ENCODE measurements around the gene COX11. TPM values are rescaled to one million over a fixed set of nuclear protein-coding genes. Genes with fewer than 3 reads are reported as not detected.

Gene COX11
- total and polyA plus RNA-seq, 2 experiments from 2014 or later: 38.9 to 46.8 TPM

- Histone ChIP-seq H3K27ac (no peak overlapping the region), H3K4me2 (ENCODE audit: unreplicated experiment) (no peak overlapping the region), H3K9ac (no peak overlapping the region), H3K27me3 (replicated peaks; ENCODE audit: insufficient read depth) (no peaks in the 10 kb centered on the region), H3K36me3 (ENCODE audit: low read depth) (no peaks in the 10 kb centered on the region), H2AFZ (no peak overlapping the region), H3K4me1 (ENCODE audit: insufficient read depth) (peaks cover 9% of the 10 kb centered on the region), H4K20me1 (ENCODE audit: insufficient read depth) (no peaks in the 10 kb centered on the region), H3K9me2 (ENCODE audit: insufficient read depth) (no peaks in the 10 kb centered on the region), H3K79me2 (ENCODE audit: insufficient read depth) (peaks cover 51% of the 10 kb centered on the region), H3K9me3 (ENCODE audit: low read depth) (no peaks in the 10 kb centered on the region), H3F3A (ENCODE audit: insufficient read depth) (0 out of 2 replicates have a peak, but pooled peaks cover 7% of the 10 kb centered on the region), H3K4me3 (no peak overlapping the region)
- 93 to 95% methylated on average over 3 of the region's 3 CpGs for WGBS, 2 experiments (ENCODE audit: low coverage in 1 of 2, low lambda C conversion rate in 2 of 2, missing lambda C conversion rate in 2 of 2)
- no peak for TF ChIP-seq EZH2phosphoT487 (IDR thresholded peaks at IDR 0.05; ENCODE audit: insufficient read depth, low read depth)
- no peak for TF ChIP-seq EZH2 (IDR thresholded peaks at IDR 0.05; ENCODE audit: insufficient read depth, poor library complexity, severe bottlenecking)
- in situ Hi-C loops (cut with MboI): no loop called here
- DNase-seq: no peak
Measured at GRCh38 chr17:54972406-54973138, 4.1 kb upstream of the COX11 start.

- H3K9ac ChIP-seq: no peak overlapping the region
- in situ Hi-C loops (cut with MboI): no loop called here
- H4K20me1 ChIP-seq (ENCODE audit: insufficient read depth): no peaks in the 10 kb centered on the region
- no peak for DNase-seq
- H3K27ac ChIP-seq: no peak overlapping the region
- no peaks in the 10 kb centered on the region for H3K27me3 ChIP-seq (replicated peaks; ENCODE audit: insufficient read depth)
- H3K9me3 ChIP-seq (ENCODE audit: low read depth): no peaks in the 10 kb centered on the region
- peaks cover 13% of the 10 kb centered on the region for H3K4me1 ChIP-seq (ENCODE audit: insufficient read depth)
- TF ChIP-seq EZH2 (IDR thresholded peaks at IDR 0.05; ENCODE audit: insufficient read depth, poor library complexity, severe bottlenecking) (no peak), EZH2phosphoT487 (IDR thresholded peaks at IDR 0.05; ENCODE audit: insufficient read depth, low read depth) (no peak)
- WGBS, 2 experiments (ENCODE audit: low coverage in 1 of 2, low lambda C conversion rate in 2 of 2, missing lambda C conversion rate in 2 of 2): 93% methylated on average over 3 of the region's 3 CpGs
- H2AFZ ChIP-seq: no peak overlapping the region
- H3F3A ChIP-seq (ENCODE audit: insufficient read depth): 0 out of 2 replicates have a peak, but pooled peaks cover 7% of the 10 kb centered on the region
- H3K4me3 ChIP-seq: no peak overlapping the region
- H3K4me2 ChIP-seq (ENCODE audit: unreplicated experiment): no peak overlapping the region
- H3K79me2 ChIP-seq (ENCODE audit: insufficient read depth): peaks cover 57% of the 10 kb centered on the region
- no peaks in the 10 kb centered on the region for H3K9me2 ChIP-seq (ENCODE audit: insufficient read depth)
- no peaks in the 10 kb centered on the region for H3K36me3 ChIP-seq (ENCODE audit: low read depth)
Measured at GRCh38 chr17:54971901-54972300, 3.4 kb upstream of the COX11 start.

- DNase-seq: no peak
- Histone ChIP-seq H3K4me1 (ENCODE audit: insufficient read depth) (peaks cover 13% of the 10 kb centered on the region), H3K4me3 (no peak overlapping the region), H3K27me3 (replicated peaks; ENCODE audit: insufficient read depth) (no peaks in the 10 kb centered on the region), H3K79me2 (ENCODE audit: insufficient read depth) (peaks cover 65% of the 10 kb centered on the region), H3K4me2 (ENCODE audit: unreplicated experiment) (no peak overlapping the region), H4K20me1 (ENCODE audit: insufficient read depth) (no peaks in the 10 kb centered on the region), H3K9me3 (ENCODE audit: low read depth) (no peaks in the 10 kb centered on the region), H2AFZ (no peak overlapping the region), H3K9ac (no peak overlapping the region), H3F3A (ENCODE audit: insufficient read depth) (0 out of 2 replicates have a peak, but pooled peaks cover 7% of the 10 kb centered on the region), H3K9me2 (ENCODE audit: insufficient read depth) (no peaks in the 10 kb centered on the region), H3K36me3 (ENCODE audit: low read depth) (no peaks in the 10 kb centered on the region), H3K27ac (no peak overlapping the region)
- TF ChIP-seq EZH2 (IDR thresholded peaks at IDR 0.05; ENCODE audit: insufficient read depth, poor library complexity, severe bottlenecking): no peak
- TF ChIP-seq EZH2phosphoT487 (IDR thresholded peaks at IDR 0.05; ENCODE audit: insufficient read depth, low read depth): no peak
- in situ Hi-C loops (cut with MboI): no loop called here
Measured at GRCh38 chr17:54971147-54971546, 2.7 kb upstream of the COX11 start.

- H3K27ac ChIP-seq: peak overlapping the region; percentile 82
- H3K4me2 ChIP-seq (ENCODE audit: unreplicated experiment): peak overlapping the region; percentile 93
- H3K4me1 ChIP-seq (ENCODE audit: insufficient read depth): peaks cover 13% of the 10 kb centered on the region
- H3F3A ChIP-seq (ENCODE audit: insufficient read depth): 0 out of 2 replicates have a peak, but pooled peaks cover 7% of the 10 kb centered on the region
- H3K79me2 ChIP-seq (ENCODE audit: insufficient read depth): peaks cover 75% of the 10 kb centered on the region
- H3K4me3 ChIP-seq: peak overlapping the region; percentile 96
- TF ChIP-seq EZH2 (IDR thresholded peaks at IDR 0.05; ENCODE audit: insufficient read depth, poor library complexity, severe bottlenecking): no peak
- no peaks in the 10 kb centered on the region for H3K36me3 ChIP-seq (ENCODE audit: low read depth)
- in situ Hi-C loops (cut with MboI): no loop called here
- no peak for DNase-seq
- no peaks in the 10 kb centered on the region for H3K9me2 ChIP-seq (ENCODE audit: insufficient read depth)
- H2AFZ ChIP-seq: peak overlapping the region; percentile 99
- WGBS, 2 experiments (ENCODE audit: low coverage in 1 of 2, low lambda C conversion rate in 2 of 2, missing lambda C conversion rate in 2 of 2): 70 to 73% methylated on average over 7 of the region's 7 CpGs
- no peaks in the 10 kb centered on the region for H3K27me3 ChIP-seq (replicated peaks; ENCODE audit: insufficient read depth)
- H3K9me3 ChIP-seq (ENCODE audit: low read depth): no peaks in the 10 kb centered on the region
- H4K20me1 ChIP-seq (ENCODE audit: insufficient read depth): no peaks in the 10 kb centered on the region
- H3K9ac ChIP-seq: peak overlapping the region; percentile 92
Measured at GRCh38 chr17:54969658-54970572, 1.5 kb upstream of the COX11 start.
